ENCODE data around the gene DNAJC24.

DNA sequence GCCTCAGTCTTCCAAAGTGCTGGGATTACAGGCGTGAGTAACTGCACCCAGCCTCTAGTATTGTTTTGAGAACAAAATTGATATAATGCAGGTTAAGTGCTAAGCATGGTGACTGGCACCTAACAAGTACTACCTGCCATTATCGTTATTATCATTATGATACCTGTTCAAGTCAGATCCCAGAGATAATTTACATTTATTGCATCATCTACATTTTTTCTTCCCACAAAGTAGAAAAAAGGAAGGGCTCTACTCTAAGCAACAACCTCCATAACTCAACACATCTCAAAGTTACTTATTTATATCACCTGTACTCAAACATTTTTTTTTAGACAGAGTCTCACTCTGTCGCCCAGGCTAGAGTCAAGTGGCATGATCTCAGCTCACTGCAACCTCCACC lies 42.2 kb upstream of the DNAJC24 start:
- no peak for TF ChIP-seq POLR2A (IDR thresholded peaks at IDR 0.05)
- TF ChIP-seq, protein P1, sequence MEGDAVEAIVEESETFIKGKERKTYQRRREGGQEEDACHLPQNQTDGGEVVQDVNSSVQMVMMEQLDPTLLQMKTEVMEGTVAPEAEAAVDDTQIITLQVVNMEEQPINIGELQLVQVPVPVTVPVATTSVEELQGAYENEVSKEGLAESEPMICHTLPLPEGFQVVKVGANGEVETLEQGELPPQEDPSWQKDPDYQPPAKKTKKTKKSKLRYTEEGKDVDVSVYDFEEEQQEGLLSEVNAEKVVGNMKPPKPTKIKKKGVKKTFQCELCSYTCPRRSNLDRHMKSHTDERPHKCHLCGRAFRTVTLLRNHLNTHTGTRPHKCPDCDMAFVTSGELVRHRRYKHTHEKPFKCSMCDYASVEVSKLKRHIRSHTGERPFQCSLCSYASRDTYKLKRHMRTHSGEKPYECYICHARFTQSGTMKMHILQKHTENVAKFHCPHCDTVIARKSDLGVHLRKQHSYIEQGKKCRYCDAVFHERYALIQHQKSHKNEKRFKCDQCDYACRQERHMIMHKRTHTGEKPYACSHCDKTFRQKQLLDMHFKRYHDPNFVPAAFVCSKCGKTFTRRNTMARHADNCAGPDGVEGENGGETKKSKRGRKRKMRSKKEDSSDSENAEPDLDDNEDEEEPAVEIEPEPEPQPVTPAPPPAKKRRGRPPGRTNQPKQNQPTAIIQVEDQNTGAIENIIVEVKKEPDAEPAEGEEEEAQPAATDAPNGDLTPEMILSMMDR (IDR thresholded peaks at IDR 0.05): no peak
- no peak for TF ChIP-seq POLR2AphosphoS5 (IDR thresholded peaks at IDR 0.05)
- TF ChIP-seq EP300 (IDR thresholded peaks at IDR 0.05): no peak
